Cerebellar cortex (tissue), 1 donor: ENCODE measurements around the gene KCNQ1.

Source experiments
- DNase-seq: peaks from one replicate; pipeline ENCODE4 v3.0.0-alpha.2; 2015; ENCODE audit warnings: low spot score

KCNQ1 gene

DNA sequence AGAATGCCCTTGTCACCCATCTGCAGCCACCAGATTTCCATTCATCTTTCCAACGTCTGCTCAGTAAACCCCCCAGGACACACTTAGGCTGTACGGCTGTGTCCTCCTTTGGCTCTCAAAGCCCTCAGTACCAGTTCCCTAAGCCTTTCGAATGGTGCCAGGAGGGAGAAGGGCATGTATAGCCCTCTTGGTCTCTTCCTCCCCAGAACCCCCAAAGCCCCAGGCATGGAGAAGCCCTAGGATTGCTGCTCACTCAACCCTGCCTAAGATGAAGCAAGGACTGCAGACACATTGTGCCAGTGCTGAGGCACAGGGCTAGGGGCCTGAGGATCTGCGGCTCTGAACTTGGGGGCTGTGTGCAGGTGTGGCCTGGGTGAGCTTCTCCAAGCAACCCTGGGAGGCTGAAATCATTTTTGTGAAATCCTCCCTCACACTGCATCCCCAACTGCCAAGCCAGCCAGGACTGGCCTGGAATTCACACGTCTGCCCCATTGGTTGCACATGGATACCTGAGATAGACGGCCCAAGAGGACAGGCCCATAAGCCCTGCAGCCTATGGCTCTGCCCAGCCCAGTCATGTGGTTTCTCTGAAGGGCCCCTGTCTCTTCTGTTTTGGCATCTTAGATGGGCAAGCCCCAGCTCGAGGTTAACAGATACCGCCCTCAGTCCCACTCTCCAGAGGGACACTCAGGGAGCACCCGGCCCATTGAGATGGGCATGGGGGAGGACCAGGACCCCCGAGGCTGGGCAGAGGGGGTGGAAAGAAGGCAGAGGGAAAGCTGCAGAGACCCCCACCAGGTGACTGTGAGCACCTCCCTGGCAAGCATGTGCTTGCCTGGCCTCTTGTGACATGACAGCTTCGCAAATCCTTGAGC is 221.0 kb downstream of the KCNQ1 start:
- DNase-seq = no peak

DNA sequence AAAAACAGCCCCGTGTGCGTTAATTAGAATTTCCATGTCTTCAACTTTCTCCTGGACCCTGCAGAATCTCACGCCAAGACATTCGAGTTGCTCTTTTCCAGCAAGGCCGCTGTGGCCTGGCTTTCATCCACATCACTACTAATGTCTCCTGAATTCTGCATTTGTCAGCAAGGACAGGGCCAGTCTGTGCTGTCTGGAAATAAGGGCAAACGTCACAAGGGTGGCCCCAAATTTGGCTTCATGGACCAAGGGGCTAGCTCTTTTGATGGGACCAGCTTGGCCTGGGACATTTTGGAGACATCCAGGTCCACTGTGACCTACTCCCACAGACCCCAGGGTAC is 221.6 kb downstream of the KCNQ1 start:
- no peak for DNase-seq

DNA sequence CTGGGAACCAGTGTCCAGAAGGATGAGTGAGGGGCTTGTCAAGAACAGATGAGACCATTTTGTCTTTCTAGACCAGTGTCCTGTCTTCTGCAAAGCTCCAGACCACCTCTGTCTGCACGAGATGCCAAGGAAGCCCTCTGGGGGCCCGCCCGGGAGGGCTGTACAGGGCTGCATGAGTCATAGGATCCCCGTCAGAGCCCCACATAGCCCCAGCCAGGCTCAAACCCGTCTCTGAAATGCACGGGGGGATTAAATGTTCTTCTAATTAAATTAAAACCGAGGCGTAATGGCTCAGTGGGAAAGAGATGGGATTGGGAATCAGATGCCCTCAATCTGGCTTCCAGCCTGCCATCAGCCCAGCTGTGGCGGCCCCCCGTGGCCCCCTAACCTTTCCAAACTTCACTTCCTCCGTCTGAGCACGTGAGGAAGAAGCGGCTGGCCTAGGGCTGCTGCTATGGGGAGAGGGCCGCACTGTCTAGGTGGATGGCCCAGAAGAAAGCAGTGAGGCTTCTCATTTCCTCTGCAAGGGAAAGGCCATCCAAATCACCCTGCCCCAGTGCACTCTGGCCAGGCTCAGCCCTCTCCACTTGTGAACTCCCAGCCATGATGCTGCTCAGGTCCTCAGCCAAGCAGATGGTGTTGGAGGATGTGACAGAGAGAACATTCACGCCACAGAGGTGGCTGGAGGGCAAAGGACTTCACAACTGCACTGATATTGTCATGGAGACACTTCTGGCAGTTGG is 222.2 kb downstream of the KCNQ1 start:
- DNase-seq = no peak

DNA sequence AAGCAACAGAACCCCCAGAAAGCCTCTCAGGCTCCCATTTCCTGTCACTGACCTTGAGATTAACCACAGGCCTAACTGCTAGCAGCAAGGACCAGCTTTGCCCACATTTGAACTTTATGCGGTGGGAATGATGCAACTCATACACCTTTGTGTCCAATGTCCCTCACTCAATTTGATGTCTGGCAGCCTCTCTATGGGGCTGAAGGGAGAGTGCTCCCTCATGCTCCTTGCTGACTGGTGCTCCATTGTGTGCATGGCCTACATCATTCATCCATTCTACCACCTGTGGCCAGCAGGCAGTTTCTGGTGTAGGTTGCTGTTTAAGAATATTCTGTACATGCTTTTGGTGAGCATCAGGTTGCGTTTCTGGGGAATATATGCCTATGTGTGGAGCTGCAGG is 223.1 kb downstream of the KCNQ1 start:
- no peak for DNase-seq

DNA sequence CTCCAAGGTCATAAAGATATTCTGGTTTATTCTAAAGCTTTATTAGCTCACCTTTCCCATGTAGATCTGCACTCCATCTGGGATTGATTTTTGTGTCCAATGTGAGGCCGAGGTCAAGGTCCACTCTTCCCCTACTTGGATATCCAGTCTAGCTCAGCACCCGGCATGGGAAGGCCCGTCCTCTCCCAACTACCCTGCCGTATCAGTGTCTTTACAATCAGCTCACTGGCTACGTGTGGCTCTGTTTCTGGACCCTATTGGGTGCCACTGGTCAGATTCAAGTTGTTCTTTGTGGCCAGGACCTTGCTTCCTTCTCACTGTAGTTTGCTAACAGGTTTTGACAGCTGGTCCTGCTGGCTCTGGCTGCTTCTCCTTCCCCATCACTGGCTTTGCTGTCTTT is 224.1 kb downstream of the KCNQ1 start:
- DNase-seq = no peak

DNA sequence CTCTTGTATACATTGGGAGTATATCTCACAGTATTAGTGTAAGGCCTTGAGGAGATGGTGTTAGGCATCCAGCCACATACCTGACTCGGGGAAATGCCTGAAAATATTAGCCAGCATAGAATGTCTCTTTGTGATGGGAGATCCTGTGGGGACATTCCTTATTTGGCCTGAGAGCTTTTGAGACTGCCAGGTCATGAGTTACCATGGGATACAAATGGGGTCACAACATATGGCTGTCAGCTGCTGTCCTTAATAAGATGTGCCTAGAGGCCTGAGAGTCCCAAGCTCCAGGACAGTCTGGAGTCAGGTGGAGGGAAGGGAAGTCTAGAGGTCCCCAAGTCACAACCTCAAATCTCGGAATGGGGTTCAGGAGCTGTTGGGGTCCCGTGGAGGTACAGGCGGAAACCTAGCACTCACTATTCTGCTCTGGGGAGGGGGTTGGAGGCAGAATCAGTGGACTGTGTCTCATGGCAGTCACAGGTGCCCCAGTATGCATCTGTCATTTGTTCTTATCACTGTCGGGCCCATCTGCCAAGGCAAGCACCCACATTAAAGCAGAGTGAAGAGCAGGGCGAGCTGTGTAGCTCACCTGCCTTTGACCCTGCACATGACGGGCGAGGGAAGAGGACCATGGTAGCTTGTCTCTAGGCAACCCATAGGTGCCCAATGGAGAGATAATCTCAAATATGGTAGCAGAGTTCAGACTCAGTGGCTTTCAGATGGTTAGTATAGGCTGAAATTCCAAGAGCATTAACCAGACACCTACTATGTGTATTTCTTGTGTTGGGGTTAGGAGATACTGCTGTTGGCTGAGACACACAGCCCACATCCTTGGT is 225.0 kb downstream of the KCNQ1 start:
- DNase-seq = no peak

DNA sequence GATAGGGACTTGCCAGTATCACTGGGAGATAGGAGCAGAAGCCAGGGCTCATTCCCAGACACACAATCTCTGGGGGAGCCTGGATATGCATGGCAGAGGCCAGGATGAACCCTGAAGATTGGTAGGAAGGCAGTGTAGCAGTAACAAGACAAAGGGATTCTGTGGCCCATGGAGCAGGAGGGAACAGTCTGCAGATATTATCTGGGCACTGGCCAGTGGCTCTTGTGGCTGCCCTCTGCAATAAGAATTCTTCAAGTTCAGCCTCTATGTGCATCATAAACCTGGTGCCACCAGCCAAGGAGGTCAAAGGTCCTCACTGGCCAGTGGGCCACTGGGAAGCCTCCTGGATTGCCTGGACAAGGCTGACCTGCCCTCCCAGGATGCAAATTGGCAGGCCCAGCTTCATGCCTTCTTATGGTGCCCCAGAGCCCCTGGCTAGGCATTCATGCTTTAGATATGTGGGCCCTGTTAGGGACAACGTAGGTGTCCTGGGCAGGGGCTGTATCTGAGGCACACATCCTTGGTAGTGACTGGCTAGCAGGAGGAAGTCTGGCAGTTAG is 225.8 kb downstream of the KCNQ1 start:
- DNase-seq = no peak

DNA sequence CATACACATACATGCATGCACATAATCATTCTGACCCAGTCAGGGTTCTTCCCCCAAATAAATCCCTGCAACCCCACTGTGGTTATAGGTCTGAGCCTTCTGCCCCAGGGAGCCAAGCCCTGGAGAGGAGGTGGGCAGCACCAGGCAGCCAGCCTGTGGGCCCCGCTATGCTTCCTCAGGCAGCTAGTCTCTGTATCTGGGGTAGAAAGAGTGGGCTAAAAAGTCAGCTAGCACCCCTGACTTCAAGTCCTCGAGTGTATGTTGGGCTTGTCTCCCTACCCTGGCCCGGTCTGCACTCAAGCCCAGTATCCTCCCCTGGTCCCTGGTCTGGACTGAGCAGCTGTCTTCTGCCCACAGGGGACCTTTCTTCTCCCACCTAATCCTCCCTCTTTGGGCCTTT is 226.9 kb downstream of the KCNQ1 start:
- DNase-seq = no peak

DNA sequence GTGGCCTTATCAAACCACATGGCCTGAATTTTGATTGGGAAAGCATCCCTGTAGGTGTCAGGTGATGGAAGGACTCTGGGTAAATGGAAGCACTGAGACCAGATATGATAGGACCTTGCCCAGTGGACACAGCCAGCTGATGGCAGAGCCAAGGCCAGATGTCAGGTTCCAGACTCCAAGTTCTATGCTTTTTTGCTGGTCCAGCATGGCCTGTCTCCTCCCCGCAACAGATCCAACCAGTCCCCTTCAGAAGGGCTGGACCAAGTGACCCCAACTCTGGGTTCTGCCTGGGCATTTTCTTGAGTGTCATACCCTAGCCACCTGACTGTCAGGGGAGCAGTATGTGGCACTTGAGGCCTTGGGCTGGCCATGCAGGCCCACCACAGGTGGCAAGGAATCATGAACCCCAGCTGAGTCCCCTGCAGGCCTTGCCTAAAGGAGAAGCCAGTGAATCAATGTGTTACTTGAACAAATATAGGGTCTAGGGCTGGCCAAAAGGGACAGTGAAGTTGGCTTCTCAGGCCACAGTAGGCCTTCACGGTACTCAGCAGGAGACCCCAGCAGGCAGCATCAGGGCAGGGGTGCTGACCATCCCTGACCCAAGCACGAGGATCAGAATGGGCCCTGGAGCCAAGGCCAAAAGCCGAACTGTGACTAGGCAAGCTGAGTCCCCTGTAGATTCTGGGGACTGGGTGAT is 227.9 kb downstream of the KCNQ1 start:
- DNase-seq = no peak

DNA sequence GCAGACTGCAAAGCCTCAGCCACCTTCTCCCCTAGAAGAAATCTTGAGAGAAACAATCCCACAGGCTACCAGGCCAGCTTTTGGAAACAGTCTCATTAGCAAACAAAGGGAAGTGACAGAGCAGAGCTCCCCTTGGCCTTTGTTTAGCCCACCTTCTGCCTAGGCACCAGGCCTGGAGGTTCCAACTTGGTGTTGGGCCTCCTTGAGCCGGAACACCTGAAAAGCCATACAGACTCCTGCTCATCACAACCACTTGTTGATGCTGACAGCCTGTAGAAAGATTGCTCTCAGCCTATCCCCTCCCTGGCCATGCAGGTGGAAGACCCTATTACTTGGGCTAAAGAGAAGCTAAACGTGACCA is 228.4 kb downstream of the KCNQ1 start:
- no peak for DNase-seq

DNA sequence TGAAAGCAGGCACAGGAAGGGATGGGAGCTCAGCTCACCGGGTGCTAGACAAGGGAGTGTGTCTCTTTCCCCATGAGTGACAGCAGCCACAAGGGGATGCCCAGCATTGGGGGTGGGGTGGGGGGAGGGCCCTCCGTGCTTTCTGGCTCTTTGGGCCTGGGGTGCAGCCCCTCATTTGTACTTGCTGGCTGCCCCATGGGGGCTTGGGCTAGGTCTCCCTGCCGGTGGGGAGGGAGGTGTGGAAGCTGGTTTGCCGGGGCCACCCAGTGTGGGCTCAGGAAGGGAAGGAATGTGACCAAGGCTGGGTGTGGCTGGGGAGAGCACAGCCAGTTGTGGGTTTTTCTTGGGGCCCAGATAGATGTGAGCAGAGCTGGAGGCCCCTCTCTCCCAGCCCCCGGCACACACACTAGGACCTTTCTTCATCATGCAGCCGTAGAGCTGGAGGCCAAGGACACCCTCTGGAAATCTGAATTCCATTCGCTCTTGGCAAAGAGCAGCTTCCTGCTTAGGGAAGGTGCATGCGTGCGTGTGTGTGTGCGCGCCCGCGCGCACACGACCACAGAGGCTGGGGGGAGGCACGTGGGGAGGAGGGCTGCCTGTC is 229.2 kb downstream of the KCNQ1 start:
- DNase-seq = no peak

DNA sequence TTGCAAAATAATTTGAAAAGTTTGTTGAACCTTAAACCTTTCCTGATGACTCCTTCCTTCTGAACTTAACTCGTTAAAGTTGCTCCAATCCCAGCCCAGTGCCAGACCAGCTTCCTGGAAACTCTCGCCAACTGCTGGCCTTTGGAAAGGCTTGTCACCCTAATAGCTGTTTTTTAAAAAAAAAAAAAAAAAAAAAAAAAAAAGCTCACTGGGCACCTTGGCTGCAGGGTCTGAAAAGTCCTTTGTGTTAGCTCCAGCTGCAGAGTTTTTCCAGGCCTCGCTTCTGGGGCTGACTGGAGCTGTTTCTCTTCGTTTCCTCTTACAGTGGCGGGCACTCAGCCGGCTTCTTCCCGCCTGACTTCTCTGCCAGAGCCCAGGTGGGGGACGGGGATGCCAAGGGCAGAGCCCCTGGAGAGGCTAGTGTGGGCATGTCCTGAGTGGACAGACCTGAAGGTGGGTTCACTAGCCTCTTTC is 229.9 kb downstream of the KCNQ1 start:
- DNase-seq = no peak

DNA sequence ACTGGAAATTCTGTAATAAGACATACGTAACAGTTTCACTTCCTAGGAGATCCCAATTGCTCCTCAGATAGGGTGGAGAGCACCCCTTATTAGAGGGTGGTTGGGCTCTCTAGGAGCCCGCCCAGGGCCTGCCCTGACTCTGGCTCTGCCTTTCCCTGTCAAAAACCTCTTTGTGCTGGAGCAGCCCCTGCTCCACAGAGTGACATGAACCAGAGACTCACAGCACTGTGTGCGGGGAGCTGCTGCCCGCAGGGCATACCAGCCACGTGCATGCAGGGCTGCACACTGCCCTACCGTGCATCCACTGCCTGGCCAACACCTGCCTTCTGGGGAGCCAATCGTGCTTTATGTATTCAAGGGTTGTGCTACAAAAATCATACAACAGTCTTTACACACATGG is 230.7 kb downstream of the KCNQ1 start:
- DNase-seq = no peak

DNA sequence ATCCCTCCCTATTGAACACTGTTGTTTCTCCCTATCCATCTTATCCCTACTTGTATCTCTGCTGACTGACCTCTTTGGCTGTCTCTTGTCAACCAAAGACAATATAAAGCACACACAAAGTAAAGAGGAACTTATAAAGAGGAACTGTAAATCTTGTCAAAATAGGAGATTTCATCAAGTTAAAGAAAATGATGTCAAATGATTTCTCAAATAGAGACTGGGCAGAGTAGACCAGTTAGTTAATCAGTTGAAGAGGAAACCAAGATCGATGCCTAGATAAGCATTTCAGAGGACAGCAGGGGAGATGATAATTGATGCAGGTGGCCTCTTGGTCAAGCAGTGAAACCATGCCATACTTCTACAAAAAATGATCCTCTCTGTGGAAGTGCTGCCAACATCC is 232.3 kb downstream of the KCNQ1 start:
- DNase-seq = no peak

DNA sequence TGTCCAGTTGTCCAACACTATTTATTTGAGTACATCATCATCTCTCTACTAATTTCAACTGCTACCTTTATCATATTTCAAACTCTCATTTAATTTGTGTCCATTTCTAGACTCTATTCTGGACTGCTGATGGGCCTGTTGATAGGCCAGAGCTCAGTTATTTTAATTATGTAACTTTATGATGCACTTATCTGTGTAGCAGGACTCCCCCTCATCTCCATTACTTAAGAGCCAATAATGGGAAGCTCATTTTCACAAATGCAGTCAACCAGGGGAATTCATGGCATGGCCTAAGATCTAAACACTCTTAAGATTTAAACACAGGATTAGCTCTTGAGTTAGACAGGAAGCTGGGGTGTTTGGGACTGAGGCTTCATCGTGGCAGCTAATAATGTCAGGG is 233.6 kb downstream of the KCNQ1 start:
- no peak for DNase-seq

DNA sequence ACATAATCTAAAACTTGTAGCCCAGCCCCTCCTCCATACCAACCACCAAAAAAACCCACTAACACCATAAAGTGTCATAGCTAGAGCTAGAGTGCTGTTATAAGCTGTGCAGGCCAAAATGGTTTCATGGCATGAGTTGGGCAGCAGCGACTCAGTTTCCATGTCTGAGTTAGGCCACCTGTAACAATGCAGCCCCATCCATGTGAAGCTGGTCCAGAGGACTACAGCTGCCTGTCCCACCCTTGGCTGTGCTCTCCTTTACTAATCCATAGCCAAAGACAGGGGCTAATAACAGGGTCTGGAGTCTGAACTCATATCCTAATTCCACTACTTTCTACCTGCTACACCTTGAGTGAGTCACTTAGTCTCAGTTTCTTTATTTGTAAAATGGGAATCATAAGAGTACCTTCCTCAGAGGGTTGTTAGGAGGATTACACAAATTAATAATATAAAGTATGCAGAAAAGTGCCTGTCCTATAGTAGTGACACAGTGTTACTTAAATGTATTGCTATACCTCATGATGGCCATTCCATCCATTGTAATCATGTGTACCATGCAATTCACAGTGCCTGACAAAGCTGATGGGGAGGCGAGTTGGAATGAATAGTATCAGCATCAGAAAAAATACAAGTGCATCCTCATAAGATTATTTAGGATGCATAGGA is 234.3 kb downstream of the KCNQ1 start:
- no peak for DNase-seq

DNA sequence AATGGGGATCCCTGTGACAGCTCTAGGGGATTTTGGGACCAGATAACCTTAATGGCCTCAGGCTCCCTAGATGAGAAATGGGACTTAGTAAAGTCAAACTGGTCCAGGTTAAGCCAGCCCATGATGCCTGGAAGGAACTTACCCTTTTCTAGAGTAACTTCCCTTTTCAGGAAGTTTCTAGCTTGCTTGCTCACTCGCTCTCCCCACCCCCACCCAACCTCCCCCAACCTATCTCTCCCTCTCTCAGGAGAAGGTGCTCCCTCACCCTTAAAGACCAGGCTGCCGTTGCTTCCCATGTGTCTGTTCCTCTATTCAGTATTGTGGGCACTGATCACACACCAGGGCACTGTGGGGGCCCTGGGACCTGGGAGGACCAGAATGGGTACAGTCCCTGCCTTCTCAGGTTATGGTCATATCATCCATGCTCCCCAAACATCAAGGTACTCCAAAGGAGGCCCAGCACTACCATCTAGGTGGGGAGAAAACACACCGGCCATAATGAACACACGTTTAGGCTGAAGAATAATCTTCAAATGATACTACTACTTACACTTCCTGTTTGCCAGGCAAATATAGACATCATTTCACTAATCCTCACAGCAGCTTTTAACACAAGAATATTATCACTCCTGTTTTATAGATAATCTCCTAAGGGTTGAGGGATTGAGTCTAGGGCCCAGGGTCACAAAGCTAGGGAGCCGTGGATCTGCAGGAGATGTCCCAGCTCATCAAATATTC is 236.8 kb downstream of the KCNQ1 start:
- no peak for DNase-seq

DNA sequence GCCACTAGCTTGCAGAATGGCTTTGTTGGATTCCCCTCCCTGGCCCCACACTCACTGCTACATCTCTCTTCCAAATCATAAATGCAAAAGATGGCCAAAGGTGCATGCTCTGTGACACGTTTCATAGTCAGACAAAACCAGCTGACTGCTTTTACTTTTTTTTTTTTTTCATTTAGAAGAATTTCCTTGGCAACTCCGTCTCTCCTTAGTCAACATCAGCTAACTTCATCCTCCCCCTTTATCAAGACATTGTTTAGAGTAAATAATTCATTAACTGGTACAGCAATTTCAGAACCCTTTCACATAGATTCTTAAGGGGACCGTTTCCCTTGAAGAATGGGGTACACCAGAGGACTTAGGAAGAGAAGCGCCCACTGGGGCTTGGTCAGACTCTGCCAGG is 239.0 kb downstream of the KCNQ1 start:
- DNase-seq = no peak

DNA sequence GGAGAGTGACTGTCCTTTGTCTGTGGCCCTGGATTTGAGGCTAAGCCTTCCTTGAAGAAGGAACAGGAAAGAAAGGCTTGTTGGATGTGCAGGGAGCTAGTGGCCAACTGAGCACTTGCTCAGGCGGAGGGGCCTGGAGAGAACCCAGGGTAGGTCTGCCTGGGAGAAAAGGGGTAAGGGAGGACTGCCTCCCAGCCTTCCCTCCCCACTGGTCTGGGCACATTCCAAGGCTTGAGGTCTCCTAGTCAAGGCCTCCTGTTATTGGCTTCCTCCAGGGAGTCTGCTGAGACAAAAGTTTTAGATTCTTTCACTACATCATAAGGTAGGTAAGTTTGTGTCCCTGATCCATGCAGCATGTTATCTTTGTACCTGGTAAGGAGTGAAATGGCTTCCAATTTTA is 239.8 kb downstream of the KCNQ1 start:
- no peak for DNase-seq

DNA sequence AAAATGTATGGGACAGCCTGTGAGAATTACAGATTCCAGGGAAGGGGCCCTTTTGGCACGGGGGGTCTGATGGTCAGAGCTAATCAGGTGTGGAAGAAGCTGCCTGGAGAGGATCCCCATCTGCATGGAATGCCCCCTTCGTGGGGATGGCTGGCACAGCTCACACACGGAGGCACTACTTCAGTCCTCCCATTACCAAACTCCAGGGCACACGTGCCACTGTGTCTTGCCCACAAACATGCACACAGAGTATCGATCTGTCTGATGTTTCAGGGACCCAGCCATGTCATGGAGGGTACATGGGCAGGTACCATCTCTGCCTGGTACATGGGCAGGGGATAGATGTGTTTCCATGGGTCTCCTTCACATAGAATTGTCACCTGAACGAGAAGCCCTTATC is 240.2 kb downstream of the KCNQ1 start:
- DNase-seq = no peak
